Activated B cell treated with CpG ODN at 0.5 μM for 24 hours (primary cell): ENCODE measurements around the gene HDAC2. TPM values are rescaled to one million over a fixed set of nuclear protein-coding genes. Genes with fewer than 3 reads are reported as not detected.

Experiments used
- ATAC-seq: fragments of 200-7000 bp; cut with Tn5 transposase; one replicate; pipeline ENCODE4 v1.10.0; 2021; ENCODE audit warnings: low read depth, mild to moderate bottlenecking, moderate library complexity
- CTCF ChIA-PET: fragments of 350-600 bp; sonication (Branson Sonifier 250); formaldehyde crosslinking; loops from one replicate; lab custom pipeline; 2021; ENCODE audit warnings: antibody characterized with exemption; lab: Charles Lee
- POLR2A ChIA-PET: fragments of 350-600 bp; sonication (Branson Sonifier 250); formaldehyde crosslinking; loops from one replicate; lab custom pipeline; 2021; ENCODE audit warnings: antibody characterized with exemption; lab: Charles Lee
- DNase-seq: peaks from one replicate; pipeline ENCODE4 v3.0.0; 2022
- H3K27ac Mint-ChIP-seq: one replicate; pipeline ENCODE4 v1.8.0; 2020; ENCODE audit warnings: mixed read lengths
- H3K27me3 Mint-ChIP-seq: one replicate; pipeline ENCODE4 v1.8.0; 2021; ENCODE audit warnings: mixed read lengths
- H3K36me3 Mint-ChIP-seq: one replicate; pipeline ENCODE4 v1.8.0; 2021; ENCODE audit warnings: low read depth, mixed read lengths
- H3K4me1 Mint-ChIP-seq: one replicate; pipeline ENCODE4 v1.8.0; 2021; ENCODE audit warnings: mixed read lengths
- H3K4me3 Mint-ChIP-seq: one replicate; pipeline ENCODE4 v1.8.0; 2020; ENCODE audit warnings: mild to moderate bottlenecking, mixed read lengths
- H3K9me3 Mint-ChIP-seq: one replicate; pipeline ENCODE4 v1.8.0; 2020; ENCODE audit warnings: mixed read lengths
- intact Hi-C: fragments of 100-400 bp; cut with micrococcal nuclease; formaldehyde crosslinking; loops from one replicate; pipeline ENCODE4 v1.15.1; 2024
- total RNA-seq: library from RNA; stranded (reverse); gene quantifications from 2 replicates; pipeline ENCODE4 v1.2.3, GENCODE V29; 2022
- TF ChIP-seq, protein P1 (sequence below): fragments of 200-600 bp; IDR thresholded peaks from one replicate; pipeline ENCODE4 v1.8.0; 2022; ENCODE audit warnings: antibody characterized with exemption, mild to moderate bottlenecking

HDAC2 gene
- total RNA-seq, 1 donor from 2014 or later: 68.4 TPM

DNA sequence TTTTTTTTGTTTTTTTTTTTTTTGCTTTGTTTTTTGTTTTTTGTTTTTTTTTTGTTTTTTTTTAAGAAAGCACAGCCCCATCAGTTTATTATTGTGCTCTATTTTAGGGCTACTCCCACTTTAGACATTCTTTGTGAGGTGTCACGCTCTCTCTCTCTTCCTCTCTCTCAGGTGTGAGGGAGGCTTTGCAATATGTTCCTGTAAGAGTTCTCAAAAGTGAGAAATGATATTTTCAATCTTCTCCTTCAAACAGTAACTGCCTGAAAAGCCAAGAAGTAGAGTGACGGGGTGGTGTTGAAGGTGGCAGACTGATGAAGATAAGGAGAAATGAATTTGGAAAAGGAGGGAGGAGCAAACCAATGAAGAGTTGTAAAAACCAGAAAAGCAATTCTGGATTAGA lies 28.3 kb upstream of the HDAC2 start:
- ATAC-seq (no peak), DNase-seq (no peak)
- peaks cover 6% of the 10 kb centered on the region for H3K9me3 Mint-ChIP-seq
- TF ChIP-seq, protein P1, sequence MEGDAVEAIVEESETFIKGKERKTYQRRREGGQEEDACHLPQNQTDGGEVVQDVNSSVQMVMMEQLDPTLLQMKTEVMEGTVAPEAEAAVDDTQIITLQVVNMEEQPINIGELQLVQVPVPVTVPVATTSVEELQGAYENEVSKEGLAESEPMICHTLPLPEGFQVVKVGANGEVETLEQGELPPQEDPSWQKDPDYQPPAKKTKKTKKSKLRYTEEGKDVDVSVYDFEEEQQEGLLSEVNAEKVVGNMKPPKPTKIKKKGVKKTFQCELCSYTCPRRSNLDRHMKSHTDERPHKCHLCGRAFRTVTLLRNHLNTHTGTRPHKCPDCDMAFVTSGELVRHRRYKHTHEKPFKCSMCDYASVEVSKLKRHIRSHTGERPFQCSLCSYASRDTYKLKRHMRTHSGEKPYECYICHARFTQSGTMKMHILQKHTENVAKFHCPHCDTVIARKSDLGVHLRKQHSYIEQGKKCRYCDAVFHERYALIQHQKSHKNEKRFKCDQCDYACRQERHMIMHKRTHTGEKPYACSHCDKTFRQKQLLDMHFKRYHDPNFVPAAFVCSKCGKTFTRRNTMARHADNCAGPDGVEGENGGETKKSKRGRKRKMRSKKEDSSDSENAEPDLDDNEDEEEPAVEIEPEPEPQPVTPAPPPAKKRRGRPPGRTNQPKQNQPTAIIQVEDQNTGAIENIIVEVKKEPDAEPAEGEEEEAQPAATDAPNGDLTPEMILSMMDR: no peak
- H3K4me3 Mint-ChIP-seq: no peak overlapping the region
- no peak overlapping the region for H3K27ac Mint-ChIP-seq
- intact Hi-C loops: no loop called here
- peaks cover 21% of the 10 kb centered on the region for H3K27me3 Mint-ChIP-seq
- H3K4me1 Mint-ChIP-seq: no peaks in the 10 kb centered on the region
- POLR2A ChIA-PET: no interaction called here
- CTCF ChIA-PET: no interaction called here
- H3K36me3 Mint-ChIP-seq: no peaks in the 10 kb centered on the region

- TF ChIP-seq, protein P1: no peak
- intact Hi-C loops: no loop called here
Observed at GRCh38 chr6:113998811-113999210, 27.9 kb upstream of the HDAC2 start.

GRCh38 chr6:113997116-113997515 lies 26.2 kb upstream of the HDAC2 start:
- TF ChIP-seq, protein P1: no peak
- peaks cover 6% of the 10 kb centered on the region for H3K9me3 Mint-ChIP-seq
- ChIA-PET CTCF (interaction anchor here (0.8 kb wide), 1 partner anchor 9 kb away, joined by 3 read pairs; no protein-coding TSS in a partner anchor), POLR2A (no interaction called here)
- no peaks in the 10 kb centered on the region for H3K4me1 Mint-ChIP-seq
- peaks cover 12% of the 10 kb centered on the region for H3K27me3 Mint-ChIP-seq
- H3K4me3 Mint-ChIP-seq: no peak overlapping the region
- intact Hi-C loops: no loop called here
- ATAC-seq (no peak), DNase-seq (no peak)
- H3K27ac Mint-ChIP-seq: no peak overlapping the region
- no peaks in the 10 kb centered on the region for H3K36me3 Mint-ChIP-seq

More at GRCh38 chr6:113998811-113999210, 27.9 kb upstream of the HDAC2 start:
- Mint-ChIP-seq H3K4me3 (no peak overlapping the region), H3K27me3 (peaks cover 21% of the 10 kb centered on the region), H3K27ac (no peak overlapping the region), H3K4me1 (no peaks in the 10 kb centered on the region), H3K9me3 (peaks cover 6% of the 10 kb centered on the region), H3K36me3 (no peaks in the 10 kb centered on the region)
- DNase-seq (no peak), ATAC-seq (no peak)
- ChIA-PET CTCF (no interaction called here), POLR2A (no interaction called here)

- POLR2A ChIA-PET: no interaction called here
Observed at GRCh38 chr6:113995634-113996033, 24.7 kb upstream of the HDAC2 start.

DNA sequence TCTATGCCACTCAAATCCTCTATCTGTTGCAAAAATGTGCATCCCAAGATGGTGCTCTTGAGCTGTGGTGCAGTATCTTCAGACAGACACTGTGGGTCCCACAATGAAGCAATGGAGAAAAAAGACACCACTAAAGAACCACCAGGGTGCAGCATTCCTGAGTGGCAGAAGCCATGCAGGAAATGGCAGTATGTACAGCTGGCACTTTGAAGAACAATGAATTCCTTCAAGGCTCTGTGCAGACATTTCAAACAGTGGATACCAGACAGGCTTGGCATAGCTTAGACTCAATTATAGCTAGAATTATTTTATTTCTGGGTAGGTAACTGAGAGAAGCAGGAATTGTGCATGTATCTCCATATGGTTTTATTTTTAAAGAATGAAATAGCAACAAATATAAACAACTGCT lies 24.0 kb upstream of the HDAC2 start:
- Mint-ChIP-seq H3K9me3 (peaks cover 10% of the 10 kb centered on the region), H3K27me3 (peaks cover 14% of the 10 kb centered on the region), H3K4me3 (no peak overlapping the region), H3K4me1 (no peaks in the 10 kb centered on the region), H3K27ac (no peak overlapping the region), H3K36me3 (no peaks in the 10 kb centered on the region)
- POLR2A ChIA-PET: no interaction called here
- DNase-seq: no peak
- no peak for ATAC-seq
- TF ChIP-seq, protein P1: no peak
- CTCF ChIA-PET: no interaction called here
- intact Hi-C loops: no loop called here

More at GRCh38 chr6:113995634-113996033, 24.7 kb upstream of the HDAC2 start:
- intact Hi-C loops: no loop called here
- Mint-ChIP-seq H3K36me3 (no peaks in the 10 kb centered on the region), H3K4me1 (no peaks in the 10 kb centered on the region), H3K9me3 (peaks cover 6% of the 10 kb centered on the region), H3K27ac (no peak overlapping the region), H3K4me3 (no peak overlapping the region), H3K27me3 (peaks cover 9% of the 10 kb centered on the region)
- DNase-seq: no peak
- TF ChIP-seq, protein P1: no peak
- CTCF ChIA-PET: no interaction called here
- no peak for ATAC-seq
